AG04450 (cell line): ENCODE data around the gene NHLRC3. TPM values are rescaled to one million over a fixed set of nuclear protein-coding genes. Genes with fewer than 3 reads are reported as not detected.
A peak's percentile ranks its signal among the peaks of the same experiment; 100 is the strongest.
"Not testable (repeated sequence)": the region's sequence is repeated elsewhere in the genome, so short reads cannot be mapped to it uniquely, and the experiment has no call there.

Experiments used
- CTCF ChIA-PET: fragments of 300-600, 350-600 bp; formaldehyde crosslinking; extraction: SDS; loops from one replicate; lab custom pipeline; 2022; ENCODE audit warnings: antibody characterized with exemption, inconsistent platforms; lab: Charles Lee
- POLR2A ChIA-PET: fragments of 350-600 bp; formaldehyde crosslinking; extraction: SDS; loops from one replicate; lab custom pipeline; 2021; ENCODE audit warnings: antibody characterized with exemption, inconsistent platforms; lab: Yijun Ruan, JAX
- DNase-seq: peaks from one replicate; pipeline ENCODE4 v3.0.0-alpha.2; 2011; ENCODE audit warnings: low read depth, low spot score
- H3K27ac ChIP-seq: one replicate; pipeline ENCODE4 v1.5.1; 2012; ENCODE audit warnings: low read depth, low read length, control low read depth
- H3K27me3 ChIP-seq: one replicate; pipeline ENCODE4 v1.6.0; 2012; ENCODE audit warnings: low read length; ENCODE audit not compliant: control insufficient read depth, insufficient read depth
- H3K4me3 ChIP-seq: 2 replicates; pipeline ENCODE4 v1.5.1; 2011; ENCODE audit warnings: mild to moderate bottlenecking, low read depth, low read length, control low read depth
- H3K9me3 ChIP-seq: 2 replicates; pipeline ENCODE4 v1.5.1; 2012; ENCODE audit warnings: low read length; ENCODE audit not compliant: control insufficient read depth, insufficient read depth
- CTCF ChIP-seq: IDR thresholded peaks from 2 replicates; pipeline ENCODE4 v1.5.1; 2011; ENCODE audit warnings: low read depth, low read length, control low read depth, inconsistent platforms
- polyA minus RNA-seq: library from RNA; depleted of rRNA, polyadenylated mRNA; stranded (reverse); fragments of >200 nt; gene quantifications from 2 replicates; pipeline ENCODE4 v1.2.3, GENCODE V29; 2011; rRNA and poly(A)+ RNA removed
- polyA plus RNA-seq: library from polyadenylated mRNA; depleted of rRNA; stranded (reverse); fragments of >200 nt; gene quantifications from 2 replicates; pipeline ENCODE4 v1.2.3, GENCODE V29; 2011; rRNA removed

Gene NHLRC3
- 8.0 and 9.9 TPM in 2 replicates for polyA plus RNA-seq
- 6.0 and 7.0 TPM in 2 replicates for polyA minus RNA-seq

GRCh38 chr13:39037880-39038568, at the start of gene NHLRC3, which contains the start of gene PROSER1:
NHLRC3 (plus strand) TSS chr13:39038456; CDS start chr13:39038640, 184 bp downstream.
PROSER1 (minus strand) TSS chr13:39038089; CDS start chr13:39037242, 847 bp downstream.
- DNase-seq, result peak; percentile 76
- H3K27me3 ChIP-seq, result no peaks in the 10 kb centered on the region
- ChIA-PET POLR2A (interaction anchor here (0.6 to 1.4 kb wide), 5 partner anchors 9 to 1587 kb away, joined by 3 to 4 read pairs (median 3); partner anchors contain the start of gene LHFPL6), CTCF (interaction anchor here (0.7 to 1.9 kb wide), 5 partner anchors 9 to 578 kb away, joined by 3 to 6 read pairs (median 4); no protein-coding TSS in a partner anchor)
- TF ChIP-seq CTCF, result no peak
- peak within 1 kb of the TSS; percentile 84 for H3K27ac ChIP-seq
- peak within 1 kb of the TSS; percentile 94 for H3K4me3 ChIP-seq
- H3K9me3 ChIP-seq, result no peaks in the 10 kb centered on the region

GRCh38 chr13:38990693-38991092, 47.6 kb upstream of the NHLRC3 start, which contains the start of gene STOML3:
STOML3 (minus strand) TSS chr13:38990831; CDS start chr13:38990721, 110 bp downstream.
- no peak for TF ChIP-seq CTCF
- ChIA-PET CTCF (no interaction called here), POLR2A (no interaction called here)
- no peak for DNase-seq
- H3K4me3 ChIP-seq, result no peak within 1 kb of the TSS
- no peaks in the 10 kb centered on the region for H3K9me3 ChIP-seq
- no peak within 1 kb of the TSS for H3K27ac ChIP-seq
- H3K27me3 ChIP-seq, result no peaks in the 10 kb centered on the region

GRCh38 chr13:38993381-38993780, 44.9 kb upstream of the NHLRC3 start:
- no peak for TF ChIP-seq CTCF
- H3K27ac ChIP-seq, result no peak overlapping the region
- no peak overlapping the region for H3K4me3 ChIP-seq
- ChIA-PET POLR2A (no interaction called here), CTCF (interaction anchor here (1.1 kb wide), 1 partner anchor 14 kb away, joined by 3 read pairs; no protein-coding TSS in a partner anchor)
- no peaks in the 10 kb centered on the region for H3K9me3 ChIP-seq
- H3K27me3 ChIP-seq, result no peaks in the 10 kb centered on the region
- DNase-seq, result no peak

GRCh38 chr13:38998739-38999138, 39.5 kb upstream of the NHLRC3 start:
- ChIA-PET POLR2A (no interaction called here), CTCF (no interaction called here)
- no peak for DNase-seq
- Histone ChIP-seq H3K27me3 (no peaks in the 10 kb centered on the region), H3K4me3 (no peak overlapping the region), H3K27ac (no peak overlapping the region), H3K9me3 (no peaks in the 10 kb centered on the region)
- TF ChIP-seq CTCF, result no peak

- CTCF ChIA-PET, H3K9me3 ChIP-seq, H3K27ac ChIP-seq, DNase-seq, H3K4me3 ChIP-seq, H3K27me3 ChIP-seq, POLR2A ChIA-PET: not testable (repeated sequence)
Observed at GRCh38 chr13:39006371-39007111, 31.7 kb upstream of the NHLRC3 start.
